ENCODE data around the gene MYO5A.
"Not testable (repeated sequence)": the region's sequence is repeated elsewhere in the genome, so short reads cannot be mapped to it uniquely, and the experiment has no call there.

MYO5A gene

DNA sequence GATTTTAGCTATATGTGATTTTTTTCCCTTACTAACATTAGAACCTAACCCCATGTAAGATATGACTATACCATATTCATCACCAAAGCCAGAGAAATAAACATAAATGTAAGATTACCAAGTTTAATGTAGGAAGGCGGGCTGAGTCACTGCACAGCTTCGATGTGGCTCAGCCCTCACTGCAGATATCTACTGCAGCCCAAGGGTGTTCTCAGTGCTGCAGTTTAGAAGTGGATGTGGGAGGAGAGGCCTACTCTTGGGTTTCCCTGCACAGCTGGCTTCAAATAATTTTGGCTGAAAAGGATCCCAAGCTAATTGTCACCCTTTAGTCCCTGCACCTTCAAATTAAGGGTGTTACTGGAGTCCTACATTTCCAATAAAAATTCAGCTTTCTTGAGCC, 30.9 kb upstream of the MYO5A start:
- Histone ChIP-seq H3K4me3 (ENCODE audit: low read length) (no peak overlapping the region), H3K4me1 (ENCODE audit: control insufficient read depth, insufficient read depth, low read length) (peaks cover 20% of the 10 kb centered on the region), H3K27me3 (ENCODE audit: control insufficient read depth, insufficient read depth, low read length) (no peaks in the 10 kb centered on the region), H3K4me2 (ENCODE audit: low read length) (no peak overlapping the region), H3K9ac (ENCODE audit: low read depth, low read length) (no peak overlapping the region), H3K9me3 (replicated peaks; ENCODE audit: low read length) (no peaks in the 10 kb centered on the region), H3K36me3 (ENCODE audit: insufficient read depth, low read length) (peaks cover 18% of the 10 kb centered on the region)

DNA sequence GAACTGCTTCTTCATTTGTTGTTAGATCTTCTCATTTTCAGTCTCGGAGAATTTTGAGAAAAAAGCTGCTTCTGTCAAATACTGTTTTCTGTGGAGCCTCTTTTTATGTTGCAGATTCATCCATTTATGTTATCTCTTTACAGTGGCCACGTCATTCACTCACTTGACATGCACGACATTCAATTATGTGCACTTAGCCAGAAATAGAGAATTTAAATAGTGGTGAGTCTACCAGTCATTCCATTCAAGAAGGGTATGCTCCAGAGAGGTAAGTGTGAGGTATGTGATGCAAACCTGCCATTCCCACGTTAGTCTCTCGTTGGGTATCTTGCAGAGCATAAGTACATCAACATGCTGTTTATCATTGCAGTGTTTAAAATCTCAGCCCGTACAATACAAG, 30.3 kb upstream of the MYO5A start:
- Histone ChIP-seq H3K36me3 (ENCODE audit: insufficient read depth, low read length) (peaks cover 20% of the 10 kb centered on the region), H3K27me3 (ENCODE audit: control insufficient read depth, insufficient read depth, low read length) (no peaks in the 10 kb centered on the region), H3K4me2 (ENCODE audit: low read length) (no peak overlapping the region), H3K4me1 (ENCODE audit: control insufficient read depth, insufficient read depth, low read length) (peaks cover 20% of the 10 kb centered on the region), H3K9ac (ENCODE audit: low read depth, low read length) (no peak overlapping the region), H3K4me3 (ENCODE audit: low read length) (no peak overlapping the region), H3K9me3 (replicated peaks; ENCODE audit: low read length) (no peaks in the 10 kb centered on the region)

DNA sequence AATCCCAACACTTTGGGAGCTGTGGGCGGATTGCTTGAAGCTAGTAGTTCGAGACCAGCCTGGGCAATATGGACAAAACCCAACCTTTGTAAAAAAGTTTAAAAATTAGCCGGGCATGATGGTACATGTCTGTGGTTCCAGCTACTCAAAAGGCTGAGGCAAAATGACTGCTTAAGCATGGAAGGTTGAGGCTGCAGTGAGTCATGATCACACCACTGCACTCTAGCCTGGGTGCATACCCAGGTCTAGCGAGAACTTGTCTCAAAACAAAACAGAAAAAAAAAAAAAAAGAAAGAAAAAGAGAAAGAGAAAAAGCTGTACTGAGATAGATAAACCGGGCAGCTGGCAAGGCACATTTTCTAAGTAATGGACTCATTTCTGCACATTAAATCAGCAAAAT, 29.5 kb upstream of the MYO5A start:
- Histone ChIP-seq H3K4me1 (ENCODE audit: control insufficient read depth, insufficient read depth, low read length) (peaks cover 20% of the 10 kb centered on the region), H3K9ac (ENCODE audit: low read depth, low read length) (no peak overlapping the region), H3K4me2 (ENCODE audit: low read length) (peak overlapping the region; percentile 4), H3K27me3 (ENCODE audit: control insufficient read depth, insufficient read depth, low read length) (no peaks in the 10 kb centered on the region), H3K4me3 (ENCODE audit: low read length) (no peak overlapping the region), H3K9me3 (replicated peaks; ENCODE audit: low read length) (no peaks in the 10 kb centered on the region), H3K36me3 (ENCODE audit: insufficient read depth, low read length) (peaks cover 20% of the 10 kb centered on the region)

DNA sequence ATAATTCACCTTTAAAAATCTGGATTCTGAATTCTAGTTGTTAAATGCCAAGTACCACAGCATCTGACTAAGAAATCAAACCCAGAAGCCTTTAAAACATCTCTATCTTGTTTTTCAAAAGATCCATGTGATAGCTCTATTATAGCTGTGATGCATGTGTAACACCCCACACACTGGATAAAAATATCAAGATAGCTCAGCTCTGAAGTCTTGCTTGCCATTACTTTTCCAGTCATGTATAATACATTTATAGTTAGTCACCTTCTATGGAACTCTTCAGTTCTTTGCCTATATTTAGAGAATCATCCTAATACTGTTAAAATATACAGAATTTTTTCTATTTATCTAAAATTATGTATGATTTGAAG, 28.6 kb upstream of the MYO5A start:
- Histone ChIP-seq H3K4me3 (ENCODE audit: low read length) (no peak overlapping the region), H3K9ac (ENCODE audit: low read depth, low read length) (no peak overlapping the region), H3K36me3 (ENCODE audit: insufficient read depth, low read length) (peaks cover 21% of the 10 kb centered on the region), H3K4me1 (ENCODE audit: control insufficient read depth, insufficient read depth, low read length) (peaks cover 20% of the 10 kb centered on the region), H3K4me2 (ENCODE audit: low read length) (no peak overlapping the region), H3K27me3 (ENCODE audit: control insufficient read depth, insufficient read depth, low read length) (no peaks in the 10 kb centered on the region), H3K9me3 (replicated peaks; ENCODE audit: low read length) (no peaks in the 10 kb centered on the region)

DNA sequence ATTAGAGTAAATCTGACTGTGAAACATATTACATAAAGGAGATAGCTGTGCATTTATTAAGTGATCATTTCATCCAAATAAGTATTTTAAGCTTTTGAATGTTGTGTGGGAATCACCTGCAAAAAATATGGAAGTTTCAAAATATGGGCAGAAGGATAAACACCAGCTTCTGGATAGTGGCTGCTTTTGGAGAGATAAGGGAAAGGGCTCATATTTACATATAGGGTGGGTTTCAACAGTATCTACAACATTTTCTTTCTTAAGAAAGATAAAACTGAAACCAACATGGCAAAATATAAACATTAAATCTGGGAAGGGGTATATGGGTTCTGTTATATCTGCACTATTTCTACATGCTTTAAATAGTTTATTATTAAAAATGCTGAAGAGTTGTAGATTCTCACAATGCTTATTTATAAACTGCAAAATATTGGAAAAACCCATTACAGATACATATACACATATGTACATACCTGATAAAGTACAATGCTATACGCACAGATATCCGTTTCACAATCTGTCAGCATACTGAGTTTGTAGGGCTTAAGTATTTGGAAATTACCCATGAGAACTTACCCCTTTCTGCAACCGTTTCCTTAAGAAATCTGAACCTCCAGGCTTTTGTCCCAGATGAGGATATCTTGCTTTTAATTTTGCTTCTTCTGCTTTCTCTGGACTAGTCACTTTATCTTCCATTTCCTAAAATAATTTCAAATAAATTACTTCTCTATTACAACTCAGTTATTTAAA, 28.0 kb upstream of the MYO5A start:
- H3K9ac ChIP-seq (ENCODE audit: low read depth, low read length) = no peak overlapping the region
- peaks cover 20% of the 10 kb centered on the region for H3K4me1 ChIP-seq (ENCODE audit: control insufficient read depth, insufficient read depth, low read length)
- no peaks in the 10 kb centered on the region for H3K27me3 ChIP-seq (ENCODE audit: control insufficient read depth, insufficient read depth, low read length)
- no peaks in the 10 kb centered on the region for H3K9me3 ChIP-seq (replicated peaks; ENCODE audit: low read length)
- H3K4me3 ChIP-seq (ENCODE audit: low read length) = no peak overlapping the region
- H3K36me3 ChIP-seq (ENCODE audit: insufficient read depth, low read length) = peaks cover 27% of the 10 kb centered on the region
- no peak overlapping the region for H3K4me2 ChIP-seq (ENCODE audit: low read length)

DNA sequence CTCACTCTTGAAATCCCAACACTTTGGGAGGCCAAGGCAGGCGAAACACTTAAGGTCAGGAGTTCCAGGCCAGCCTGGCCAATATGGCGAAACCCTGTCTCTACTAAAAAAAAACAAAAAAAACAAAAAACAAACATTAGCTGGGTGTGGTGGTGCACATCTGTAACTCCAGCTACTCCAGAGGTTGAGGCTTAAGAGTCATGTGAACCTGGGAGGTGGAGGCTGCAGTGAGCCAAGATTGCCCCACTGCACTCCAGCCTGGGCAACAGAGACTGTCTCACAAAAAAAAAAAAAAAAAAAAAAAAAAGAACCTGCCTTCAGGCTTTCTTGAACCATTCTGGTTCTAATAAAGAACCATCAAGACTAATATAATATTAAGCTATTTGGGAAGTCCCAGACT, 23.6 kb upstream of the MYO5A start:
- H3K4me3 ChIP-seq (ENCODE audit: low read length) = no peak overlapping the region
- no peaks in the 10 kb centered on the region for H3K27me3 ChIP-seq (ENCODE audit: control insufficient read depth, insufficient read depth, low read length)
- no peak overlapping the region for H3K4me2 ChIP-seq (ENCODE audit: low read length)
- H3K36me3 ChIP-seq (ENCODE audit: insufficient read depth, low read length) = peaks cover 48% of the 10 kb centered on the region
- no peaks in the 10 kb centered on the region for H3K4me1 ChIP-seq (ENCODE audit: control insufficient read depth, insufficient read depth, low read length)
- no peaks in the 10 kb centered on the region for H3K9me3 ChIP-seq (replicated peaks; ENCODE audit: low read length)
- no peak overlapping the region for H3K9ac ChIP-seq (ENCODE audit: low read depth, low read length)

DNA sequence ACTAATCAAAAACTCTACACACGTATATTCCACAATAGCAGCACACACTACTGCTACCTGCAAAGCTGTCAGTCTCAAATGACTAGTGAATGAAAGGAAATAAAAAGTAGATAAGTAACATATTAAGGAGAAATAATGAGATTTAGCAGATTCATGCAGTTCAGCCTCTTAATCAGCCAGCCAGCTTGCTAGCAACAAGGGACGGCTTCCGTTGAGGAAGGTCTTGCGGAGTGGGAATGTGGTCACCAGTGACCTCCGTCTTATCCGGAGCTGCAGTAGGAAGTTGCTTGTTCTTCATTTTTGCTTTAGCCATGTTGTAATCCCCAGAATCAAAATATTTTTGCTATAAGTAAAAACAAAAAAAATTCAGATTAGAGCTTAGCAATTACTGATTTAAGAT, 23.1 kb upstream of the MYO5A start:
- Histone ChIP-seq H3K9ac (ENCODE audit: low read depth, low read length) (no peak overlapping the region), H3K27me3 (ENCODE audit: control insufficient read depth, insufficient read depth, low read length) (no peaks in the 10 kb centered on the region), H3K4me3 (ENCODE audit: low read length) (no peak overlapping the region), H3K4me2 (ENCODE audit: low read length) (no peak overlapping the region), H3K36me3 (ENCODE audit: insufficient read depth, low read length) (peaks cover 53% of the 10 kb centered on the region), H3K4me1 (ENCODE audit: control insufficient read depth, insufficient read depth, low read length) (no peaks in the 10 kb centered on the region), H3K9me3 (replicated peaks; ENCODE audit: low read length) (no peaks in the 10 kb centered on the region)

DNA sequence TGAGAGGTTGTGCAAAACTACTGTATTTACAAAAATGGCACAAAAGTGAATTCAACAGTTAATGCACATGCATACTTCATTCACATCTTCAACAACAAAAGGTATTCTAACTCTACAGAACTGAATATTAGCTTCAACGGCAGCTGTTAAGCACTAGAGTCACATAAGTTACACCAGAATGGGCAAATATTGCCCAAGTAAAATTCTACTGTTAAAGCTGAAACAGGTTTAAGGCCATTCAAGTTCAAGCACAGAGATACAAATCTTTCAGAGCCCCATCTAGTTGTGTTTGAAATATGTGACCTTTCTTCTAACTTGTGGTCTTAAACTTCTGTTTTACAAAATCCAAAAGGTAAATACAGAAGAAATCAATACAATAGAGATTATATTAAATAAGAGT, 22.5 kb upstream of the MYO5A start:
- not testable (repeated sequence) for H3K27me3 ChIP-seq (ENCODE audit: control insufficient read depth, insufficient read depth, low read length); H3K4me1 ChIP-seq (ENCODE audit: control insufficient read depth, insufficient read depth, low read length)

DNA sequence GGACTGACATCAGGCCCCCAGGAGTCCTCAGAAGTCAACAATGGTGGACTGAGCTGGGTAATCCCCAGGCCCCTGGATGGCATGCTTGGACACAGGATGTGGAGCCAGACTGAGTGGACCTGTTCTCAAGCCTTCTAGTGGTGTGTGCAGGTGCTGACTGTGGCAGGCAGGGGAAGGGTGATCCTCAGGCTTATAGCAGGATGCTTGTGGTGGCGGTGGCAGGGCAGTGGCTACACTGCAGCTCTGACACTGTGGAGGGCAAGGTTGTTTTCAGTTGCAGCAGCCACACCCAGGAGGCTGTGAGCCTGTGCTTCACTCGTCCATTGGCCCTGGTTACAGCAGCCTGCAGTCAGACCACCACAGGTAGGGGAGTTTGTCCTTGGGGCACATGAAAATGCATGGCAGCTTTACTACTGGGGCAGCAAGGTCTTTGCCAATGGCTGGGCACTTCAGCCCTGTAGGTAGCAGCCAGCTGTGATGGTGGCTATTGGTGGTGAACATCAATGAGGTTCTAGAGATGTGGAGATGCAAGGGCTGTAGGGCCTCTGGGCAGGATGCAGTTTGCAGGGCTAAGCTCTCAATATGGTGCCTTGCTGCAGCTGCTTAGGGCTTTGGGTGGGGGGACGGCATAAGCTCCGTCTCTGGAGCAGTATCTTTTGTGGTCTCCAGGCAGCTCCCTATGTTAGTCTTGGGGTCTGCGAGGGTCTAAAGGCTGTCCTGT, 17.5 kb upstream of the MYO5A start:
- Histone ChIP-seq H3K4me2 (ENCODE audit: low read length) (no peak overlapping the region), H3K36me3 (ENCODE audit: insufficient read depth, low read length) (peaks cover 47% of the 10 kb centered on the region), H3K4me1 (ENCODE audit: control insufficient read depth, insufficient read depth, low read length) (no peaks in the 10 kb centered on the region), H3K9me3 (replicated peaks; ENCODE audit: low read length) (no peaks in the 10 kb centered on the region), H3K4me3 (ENCODE audit: low read length) (no peak overlapping the region), H3K9ac (ENCODE audit: low read depth, low read length) (no peak overlapping the region), H3K27me3 (ENCODE audit: control insufficient read depth, insufficient read depth, low read length) (no peaks in the 10 kb centered on the region)

More for the DNA sequence above, 22.5 kb upstream of the MYO5A start:
- H3K36me3 ChIP-seq (ENCODE audit: insufficient read depth, low read length) = peaks cover 57% of the 10 kb centered on the region
- H3K9ac ChIP-seq (ENCODE audit: low read depth, low read length); H3K4me2 ChIP-seq (ENCODE audit: low read length); H3K4me3 ChIP-seq (ENCODE audit: low read length); H3K9me3 ChIP-seq (replicated peaks; ENCODE audit: low read length): not testable (repeated sequence)

DNA sequence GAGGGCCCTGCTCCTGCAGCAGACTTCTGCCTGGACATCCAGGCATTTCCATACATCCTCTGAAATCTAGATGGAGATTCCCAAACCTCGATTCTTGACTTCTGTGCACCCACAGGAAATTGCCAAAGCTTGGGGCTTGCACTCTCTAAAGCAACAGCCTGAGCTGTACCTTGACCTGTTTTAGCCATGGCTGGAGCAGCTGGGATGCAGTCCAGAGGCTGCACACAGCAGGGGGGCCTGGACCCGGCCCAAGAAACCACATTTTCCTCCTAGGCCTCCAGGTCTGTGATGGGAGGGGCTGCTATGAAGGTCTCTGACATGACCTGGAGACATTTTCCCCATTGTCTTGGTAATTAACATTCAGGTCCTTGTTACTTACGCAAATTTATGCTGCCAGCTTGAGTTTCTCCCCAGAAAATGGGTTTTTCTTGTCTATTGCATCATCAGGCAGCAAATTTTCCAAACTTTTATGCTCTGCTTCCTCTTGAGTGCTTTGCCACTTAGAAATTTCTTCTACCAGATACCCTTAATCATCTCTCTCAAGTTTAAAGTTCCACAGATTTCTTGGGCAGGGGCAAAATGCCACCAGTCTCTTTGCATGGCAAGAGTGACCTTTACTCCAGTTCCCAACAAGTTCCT, 11.8 kb upstream of the MYO5A start:
- no peaks in the 10 kb centered on the region for H3K9me3 ChIP-seq (replicated peaks; ENCODE audit: low read length)
- no peaks in the 10 kb centered on the region for H3K27me3 ChIP-seq (ENCODE audit: control insufficient read depth, insufficient read depth, low read length)
- H3K4me2 ChIP-seq (ENCODE audit: low read length) = no peak overlapping the region
- no peaks in the 10 kb centered on the region for H3K4me1 ChIP-seq (ENCODE audit: control insufficient read depth, insufficient read depth, low read length)
- H3K4me3 ChIP-seq (ENCODE audit: low read length) = no peak overlapping the region
- H3K36me3 ChIP-seq (ENCODE audit: insufficient read depth, low read length) = peaks cover 1% of the 10 kb centered on the region
- H3K9ac ChIP-seq (ENCODE audit: low read depth, low read length) = no peak overlapping the region

DNA sequence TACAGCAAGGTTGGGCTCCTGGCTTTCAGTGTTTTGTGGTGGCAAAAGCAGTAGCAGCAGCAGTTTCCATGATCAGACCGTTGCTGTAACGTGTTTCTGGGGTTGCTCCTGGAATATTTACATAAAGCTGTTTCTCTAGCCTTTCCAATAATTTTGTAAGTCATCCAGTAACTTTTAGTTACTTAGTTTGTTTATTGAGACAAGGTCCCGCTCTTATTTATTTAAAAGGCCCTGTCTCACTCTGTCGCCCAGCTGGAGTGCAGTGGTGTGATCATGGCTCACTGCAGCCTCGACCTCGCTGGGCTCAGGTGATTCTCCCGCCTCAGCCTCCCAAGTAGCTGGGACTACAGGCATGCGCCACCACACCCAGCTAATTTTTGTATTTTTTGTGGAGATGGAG, 8.8 kb upstream of the MYO5A start:
- Histone ChIP-seq H3K9me3 (replicated peaks; ENCODE audit: low read length) (no peaks in the 10 kb centered on the region), H3K4me3 (ENCODE audit: low read length) (no peak overlapping the region), H3K9ac (ENCODE audit: low read depth, low read length) (no peak overlapping the region), H3K4me2 (ENCODE audit: low read length) (no peak overlapping the region), H3K36me3 (ENCODE audit: insufficient read depth, low read length) (no peaks in the 10 kb centered on the region), H3K4me1 (ENCODE audit: control insufficient read depth, insufficient read depth, low read length) (no peaks in the 10 kb centered on the region), H3K27me3 (ENCODE audit: control insufficient read depth, insufficient read depth, low read length) (no peaks in the 10 kb centered on the region)

All from skeletal muscle satellite cell (primary cell).